ENCODE data around the gene APOB. TPM values are rescaled to one million over a fixed set of nuclear protein-coding genes. Genes with fewer than 3 reads are reported as not detected.

APOB gene
- total RNA-seq, 4 donors from 2014 or later = 0.95 to 17.4 (median 10.6) TPM

DNA sequence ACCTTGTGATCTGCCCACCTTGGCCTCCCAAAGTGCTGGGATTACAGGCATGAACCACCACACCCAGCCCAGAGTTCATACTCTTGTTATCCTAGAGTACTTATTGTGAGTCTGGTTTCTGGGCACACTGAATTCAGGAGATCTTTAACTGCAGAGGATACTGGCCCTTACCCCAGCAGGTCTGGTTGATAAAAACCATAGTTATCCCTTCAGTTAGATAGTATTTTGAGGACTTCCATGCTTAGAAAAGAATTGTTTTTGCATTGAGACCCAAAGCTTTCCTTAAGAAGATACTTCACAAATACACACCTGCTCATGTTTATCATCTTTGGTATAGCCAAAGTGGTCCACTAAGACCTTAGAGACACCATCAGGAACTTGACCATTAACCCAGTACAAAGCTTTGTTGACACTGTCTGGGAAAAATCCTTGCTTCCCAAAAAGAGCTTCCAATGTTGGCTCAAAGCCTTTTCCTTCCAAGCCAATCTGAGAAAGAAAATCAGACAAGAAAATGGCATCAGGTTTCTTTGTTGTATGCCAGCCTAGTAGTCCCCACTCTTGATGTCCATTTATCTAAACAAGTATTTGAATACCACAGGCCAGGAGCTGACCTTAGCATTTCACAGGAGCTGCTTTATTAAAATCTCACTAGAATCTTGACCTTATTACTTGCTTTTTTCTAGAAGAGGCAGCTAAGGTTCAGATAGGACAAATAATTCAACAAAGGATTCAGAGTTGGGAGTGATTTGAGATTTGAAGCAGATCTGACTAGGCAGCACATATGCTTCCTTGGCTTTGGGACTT lies 17.2 kb downstream of the APOB start:
- ATAC-seq (ENCODE audit: low FRiP score) (no peak), DNase-seq (ENCODE audit: low spot score) (no peak)
- TF ChIP-seq, protein P1, sequence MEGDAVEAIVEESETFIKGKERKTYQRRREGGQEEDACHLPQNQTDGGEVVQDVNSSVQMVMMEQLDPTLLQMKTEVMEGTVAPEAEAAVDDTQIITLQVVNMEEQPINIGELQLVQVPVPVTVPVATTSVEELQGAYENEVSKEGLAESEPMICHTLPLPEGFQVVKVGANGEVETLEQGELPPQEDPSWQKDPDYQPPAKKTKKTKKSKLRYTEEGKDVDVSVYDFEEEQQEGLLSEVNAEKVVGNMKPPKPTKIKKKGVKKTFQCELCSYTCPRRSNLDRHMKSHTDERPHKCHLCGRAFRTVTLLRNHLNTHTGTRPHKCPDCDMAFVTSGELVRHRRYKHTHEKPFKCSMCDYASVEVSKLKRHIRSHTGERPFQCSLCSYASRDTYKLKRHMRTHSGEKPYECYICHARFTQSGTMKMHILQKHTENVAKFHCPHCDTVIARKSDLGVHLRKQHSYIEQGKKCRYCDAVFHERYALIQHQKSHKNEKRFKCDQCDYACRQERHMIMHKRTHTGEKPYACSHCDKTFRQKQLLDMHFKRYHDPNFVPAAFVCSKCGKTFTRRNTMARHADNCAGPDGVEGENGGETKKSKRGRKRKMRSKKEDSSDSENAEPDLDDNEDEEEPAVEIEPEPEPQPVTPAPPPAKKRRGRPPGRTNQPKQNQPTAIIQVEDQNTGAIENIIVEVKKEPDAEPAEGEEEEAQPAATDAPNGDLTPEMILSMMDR (IDR thresholded peaks at IDR 0.05) = no peak

DNA sequence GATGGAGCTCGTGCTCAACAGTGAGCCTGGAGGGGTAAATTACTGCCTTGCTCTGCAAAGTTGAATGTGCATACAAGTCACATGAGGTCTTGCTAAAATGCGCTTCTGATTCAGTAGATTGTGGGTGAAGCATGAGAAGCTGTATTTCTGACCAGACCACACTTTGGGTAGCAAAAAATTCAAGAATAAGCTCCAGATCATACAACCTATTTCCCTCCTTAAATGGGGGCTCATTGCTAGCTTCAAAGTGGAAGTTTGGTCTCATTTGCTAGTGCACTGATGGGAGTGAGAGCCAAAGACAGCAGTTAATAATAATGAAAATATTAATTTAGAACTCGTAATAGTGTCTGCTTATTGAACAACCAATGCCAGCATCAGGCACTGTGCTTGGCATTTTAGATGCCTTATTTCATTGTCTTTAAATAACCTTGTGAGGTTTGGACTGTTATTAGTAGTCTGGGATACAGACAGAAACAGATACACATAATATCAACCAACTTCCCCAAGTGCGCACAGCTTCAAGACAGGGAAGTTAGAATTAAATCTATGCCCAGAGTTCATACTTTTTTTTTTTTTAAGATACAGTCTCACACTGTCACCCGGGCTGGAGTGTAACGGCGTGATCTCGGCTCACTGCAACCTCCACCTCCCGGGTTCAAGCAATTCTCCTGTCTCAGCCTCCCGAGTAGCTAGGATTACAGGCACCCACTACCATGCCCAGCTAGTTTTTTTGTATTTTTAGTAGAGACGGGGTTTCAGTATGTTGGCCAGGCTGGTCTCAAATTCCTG lies 18.0 kb downstream of the APOB start:
- ATAC-seq (ENCODE audit: low FRiP score) (no peak), DNase-seq (ENCODE audit: low spot score) (no peak)
- TF ChIP-seq, protein P1 (IDR thresholded peaks at IDR 0.05) = no peak

DNA sequence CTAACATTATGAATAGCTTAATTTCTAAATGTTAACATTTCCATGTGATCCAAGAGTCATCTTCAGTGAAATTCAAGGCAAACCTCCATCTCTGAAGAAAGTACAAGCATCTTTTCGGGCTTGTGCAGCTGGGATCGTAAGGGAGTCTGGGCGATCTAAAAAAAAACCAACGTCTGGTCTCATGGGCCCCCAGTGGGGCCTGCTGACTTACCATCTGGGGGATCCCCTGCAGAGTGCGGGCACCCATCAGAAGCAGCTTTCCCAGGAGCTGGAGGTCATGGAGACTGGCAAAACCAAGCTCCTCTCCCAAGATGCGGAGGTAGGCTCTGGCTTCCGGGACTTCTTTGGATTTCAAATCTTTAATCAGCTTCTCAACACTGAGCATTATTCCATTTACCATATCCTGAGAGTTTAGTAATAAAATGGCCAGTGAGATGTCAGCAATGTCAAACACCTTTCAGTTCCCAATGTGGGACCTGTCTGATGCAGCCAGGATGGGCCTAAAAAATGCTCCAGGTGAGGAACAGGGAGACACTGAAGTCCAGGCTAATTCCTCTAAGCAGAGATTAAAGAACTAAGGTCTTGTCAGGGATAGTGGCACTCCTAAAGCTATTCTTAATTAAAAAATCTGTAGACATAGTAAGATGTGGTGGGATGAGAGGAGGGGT lies 19.0 kb downstream of the APOB start:
- ATAC-seq (ENCODE audit: low FRiP score) (no peak), DNase-seq (ENCODE audit: low spot score) (no peak)
- TF ChIP-seq, protein P1 (IDR thresholded peaks at IDR 0.05) = no peak

DNA sequence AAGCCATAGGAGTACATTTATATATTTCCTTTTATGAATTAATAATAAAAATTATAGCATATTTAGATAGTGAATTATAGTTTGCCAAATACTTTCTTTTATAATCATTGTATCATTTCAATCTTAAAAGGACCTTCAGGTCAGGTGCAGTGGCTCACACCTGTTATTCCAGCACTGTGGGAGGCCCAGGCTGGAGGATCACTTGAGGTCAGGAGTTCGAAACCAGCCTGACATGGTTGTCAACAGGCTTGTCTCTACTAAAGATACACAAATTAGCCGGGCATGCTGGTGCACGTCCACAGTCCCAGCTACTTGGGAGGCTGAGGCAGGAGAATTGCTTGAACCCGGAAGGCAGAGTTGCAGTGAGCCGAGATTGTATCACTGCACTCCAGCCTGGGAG lies 19.7 kb downstream of the APOB start:
- ATAC-seq (ENCODE audit: low FRiP score) (no peak), DNase-seq (ENCODE audit: low spot score) (no peak)
- TF ChIP-seq, protein P1 (IDR thresholded peaks at IDR 0.05) = no peak

DNA sequence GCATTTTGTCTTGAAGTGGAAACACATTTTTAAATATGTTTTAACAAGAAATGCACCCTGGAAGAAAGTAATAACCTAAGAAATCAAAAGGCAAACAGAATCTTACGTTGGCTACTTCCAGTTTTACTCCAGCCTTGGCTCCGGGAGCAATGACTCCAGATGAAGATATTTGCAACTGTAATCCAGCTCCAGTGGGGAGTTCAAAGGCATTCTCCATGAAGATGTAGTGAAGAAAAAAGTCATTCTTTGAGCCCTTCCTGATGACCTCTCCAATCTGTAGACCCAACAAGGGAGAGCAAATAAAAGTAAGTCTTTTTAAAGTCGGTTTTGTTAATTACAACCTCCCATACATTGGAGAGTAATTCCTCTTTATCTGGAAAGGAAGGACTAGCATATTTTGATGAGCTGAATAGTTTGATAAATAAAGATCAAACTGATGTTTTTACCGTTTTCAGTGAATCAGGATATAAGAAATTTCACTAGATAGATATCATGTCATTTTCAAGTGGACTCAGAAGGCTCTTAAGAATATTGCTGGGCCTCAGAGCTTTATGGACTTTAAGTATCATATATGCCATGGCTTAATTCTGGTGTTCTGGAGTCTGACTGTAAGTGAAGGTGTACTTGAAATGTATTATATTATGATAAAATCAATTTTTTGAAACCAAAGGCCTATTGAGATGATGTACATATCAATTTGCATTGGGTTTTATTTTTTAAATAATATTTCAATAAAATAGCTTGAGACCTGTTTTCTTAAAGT lies 20.3 kb downstream of the APOB start:
- TF ChIP-seq, protein P1 (IDR thresholded peaks at IDR 0.05) = no peak
- no peak for ATAC-seq (ENCODE audit: low FRiP score)

DNA sequence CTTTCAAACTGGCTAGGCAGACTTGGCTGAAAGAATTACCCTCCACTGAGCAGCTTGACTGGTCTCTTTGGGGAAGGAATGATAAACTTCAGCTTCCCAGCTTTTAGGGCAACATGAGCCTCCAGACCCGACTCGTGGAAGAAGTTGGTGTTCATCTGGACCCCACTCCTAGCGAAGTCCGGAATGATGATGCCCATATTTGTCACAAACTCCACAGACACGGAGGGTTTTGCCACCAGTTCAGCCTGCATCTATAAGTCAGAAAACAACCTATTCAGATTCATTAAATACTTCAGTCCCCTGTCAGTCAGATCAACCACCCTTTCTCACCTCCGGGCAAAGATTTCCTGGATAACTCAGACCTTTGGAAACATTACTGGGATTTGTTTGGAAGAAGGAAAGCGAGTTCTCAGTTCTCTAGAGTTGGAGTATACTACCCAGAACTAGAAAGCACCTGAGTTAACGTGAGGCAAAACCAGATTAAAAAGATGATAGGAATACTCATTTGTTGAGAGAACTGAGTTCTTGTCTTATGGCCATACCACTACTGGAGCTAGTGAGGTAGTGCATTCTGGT lies 21.0 kb downstream of the APOB start:
- TF ChIP-seq, protein P1 (IDR thresholded peaks at IDR 0.05) = no peak
- ATAC-seq (ENCODE audit: low FRiP score) (no peak), DNase-seq (ENCODE audit: low spot score) (no peak)

More for the DNA sequence above, 20.3 kb downstream of the APOB start:
- no peak for DNase-seq (ENCODE audit: low spot score)

All from omental fat pad (tissue), 4 donors.